ENCODE measurements around the gene BID. TPM values are rescaled to one million over a fixed set of nuclear protein-coding genes. Genes with fewer than 3 reads are reported as not detected.

The BID gene
- total and polyA plus RNA-seq, 2 of the 8 experiments (the other 6 are each of a cell fraction or from before 2014, with no cell fraction given) = 39.3 to 114 TPM

DNA sequence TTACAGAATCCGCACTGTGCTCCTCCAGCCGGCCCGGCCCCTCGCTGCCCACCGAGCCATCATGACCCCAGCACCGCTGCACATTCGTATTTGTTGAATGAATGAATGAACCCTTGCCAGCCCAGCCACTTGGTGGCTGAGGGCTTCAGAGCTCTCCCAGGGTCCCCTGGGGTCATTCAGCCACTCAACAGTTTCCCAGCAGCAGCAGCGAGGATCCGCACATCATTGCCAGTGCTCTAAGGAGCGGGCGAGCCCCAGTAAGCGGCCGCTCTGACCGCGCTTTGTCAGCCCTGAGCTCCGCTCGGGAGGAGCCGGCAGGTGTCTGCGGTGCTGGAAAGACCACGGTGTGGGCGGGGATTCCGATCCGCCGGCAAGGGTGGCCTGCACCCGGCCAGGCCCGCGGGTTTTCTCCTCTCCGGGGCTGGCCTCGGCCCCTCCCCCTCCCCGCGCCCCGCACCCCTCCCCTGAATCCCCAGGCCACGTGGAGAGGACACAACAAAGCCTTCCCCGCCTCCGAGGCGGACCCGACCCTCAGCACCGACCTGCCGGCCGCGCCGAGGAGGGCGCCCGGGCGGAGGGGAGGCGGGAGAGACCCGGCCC lies 563 bp downstream of the BID start (continued):
- TF ChIP-seq CTBP2 (IDR thresholded peaks at IDR 0.05; ENCODE audit: borderline replicate concordance, insufficient read depth, insufficient read length, low read length) (no peak), EGR1 (IDR thresholded peaks at IDR 0.05; ENCODE audit: borderline replicate concordance, low read depth, low read length) (no peak), POLR2AphosphoS5 (IDR thresholded peaks at IDR 0.05; ENCODE audit: low read depth, low read length) (peak; percentile 57), E2F6 (IDR thresholded peaks at IDR 0.05) (no peak), TBP (IDR thresholded peaks at IDR 0.05; ENCODE audit: low read depth, low read length) (0 out of 2 replicates have a peak, but pooled peaks have one; percentile 12), CHD7 (IDR thresholded peaks at IDR 0.05; ENCODE audit: insufficient replicate concordance, low read length) (no peak), CHD2 (IDR thresholded peaks at IDR 0.05; ENCODE audit: low read length) (no peak), TAF7 (optimal IDR thresholded peaks at IDR 0.05; ENCODE audit: borderline replicate concordance, low read depth, low read length) (no peak), CREB1 (IDR thresholded peaks at IDR 0.05) (no peak), CEBPB (IDR thresholded peaks at IDR 0.05; ENCODE audit: low read depth, low read length) (no peak), POU5F1 (IDR thresholded peaks at IDR 0.05; ENCODE audit: low read depth, low read length) (no peak)
